Cardiac muscle cell (in vitro differentiated cells and primary cell): Measurements from ENCODE around the gene PHLDA3. TPM values are rescaled to one million over a fixed set of nuclear protein-coding genes. Genes with fewer than 3 reads are reported as not detected.
A peak's percentile ranks its signal among the peaks of the same experiment; 100 is the strongest.

Experiments used
- DNase-seq, 2 donors: peaks; one replicate each; pipeline versions ENCODE4 v3.0.0 to v3.0.0-alpha.2; 2010 to 2017; ENCODE audit warnings: low read depth in 1 of 2, low spot score in 1 of 2
- H3K27ac ChIP-seq: fragments of 200-600 bp; sonication (generic); 2 replicates; pipeline ENCODE4 v1.5.1; 2016
- H3K27me3 ChIP-seq: fragments of 200-600 bp; sonication (generic); 2 replicates; pipeline ENCODE4 v1.6.0; 2016; ENCODE audit warnings: control low read depth
- H3K36me3 ChIP-seq: fragments of 200-600 bp; sonication (generic); 2 replicates; pipeline ENCODE4 v1.5.1; 2016; ENCODE audit warnings: control low read depth
- H3K4me1 ChIP-seq: fragments of 200-600 bp; sonication (generic); 2 replicates; pipeline ENCODE4 v1.8.1; 2017; ENCODE audit warnings: low read depth, mild to moderate bottlenecking, mixed run types
- H3K4me3 ChIP-seq: fragments of 200-600 bp; sonication (generic); 2 replicates; pipeline ENCODE4 v1.5.1; 2016; ENCODE audit warnings: mild to moderate bottlenecking
- H3K9me3 ChIP-seq: fragments of 200-600 bp; sonication (generic); 2 replicates; pipeline ENCODE4 v1.5.1; 2017; ENCODE audit warnings: low read depth, mild to moderate bottlenecking, control low read depth
- polyA plus RNA-seq: library from polyadenylated mRNA; unstranded; fragments of >200 nt; fragmentation: Nextera tagmentation; extraction: Ambion mirVana; gene quantifications from 2 replicates; pipeline ENCODE4 v1.2.1, GENCODE V29; 2016
- total RNA-seq: library from RNA; depleted of rRNA; stranded (reverse); fragments of >200 nt; gene quantifications from 2 replicates; pipeline ENCODE4 v1.2.3, GENCODE V29; 2016
- TF ChIP-seq, protein P1 (sequence below): IDR thresholded peaks from 2 replicates; pipeline ENCODE4 v1.5.1; 2012; ENCODE audit warnings: low read depth, mild to moderate bottlenecking, low read length

The PHLDA3 gene
- total and polyA plus RNA-seq, 2 experiments from 2014 or later: 54.4 to 69.1 TPM

DNA sequence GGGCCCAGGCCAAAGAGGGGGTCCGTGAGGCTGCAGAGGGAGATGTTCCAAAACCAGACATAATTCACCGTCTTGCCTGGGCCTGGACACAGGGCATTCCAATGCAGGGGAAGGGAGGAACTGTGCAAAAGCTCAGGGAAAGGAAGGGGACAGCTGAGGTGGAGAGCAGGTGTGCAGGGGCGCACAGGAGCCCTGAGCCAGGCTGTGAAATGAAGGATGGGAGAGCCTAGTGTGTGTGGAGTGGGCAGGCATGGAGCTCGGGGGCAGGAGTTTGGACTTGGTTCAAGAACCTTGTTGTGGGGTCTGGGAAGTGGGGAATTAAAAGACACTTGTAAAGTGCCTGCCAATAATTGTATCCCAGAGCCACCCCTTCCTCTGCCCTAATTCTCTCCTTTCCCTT lies 49.7 kb downstream of the PHLDA3 start:
- no peak for DNase-seq
- Histone ChIP-seq H3K4me3 (peak overlapping the region; percentile 48), H3K9me3 (no peaks in the 10 kb centered on the region), H3K27ac (peak overlapping the region; percentile 96), H3K4me1 (peaks cover 63% of the 10 kb centered on the region), H3K36me3 (peaks cover 29% of the 10 kb centered on the region), H3K27me3 (no peaks in the 10 kb centered on the region)
- TF ChIP-seq, protein P1, sequence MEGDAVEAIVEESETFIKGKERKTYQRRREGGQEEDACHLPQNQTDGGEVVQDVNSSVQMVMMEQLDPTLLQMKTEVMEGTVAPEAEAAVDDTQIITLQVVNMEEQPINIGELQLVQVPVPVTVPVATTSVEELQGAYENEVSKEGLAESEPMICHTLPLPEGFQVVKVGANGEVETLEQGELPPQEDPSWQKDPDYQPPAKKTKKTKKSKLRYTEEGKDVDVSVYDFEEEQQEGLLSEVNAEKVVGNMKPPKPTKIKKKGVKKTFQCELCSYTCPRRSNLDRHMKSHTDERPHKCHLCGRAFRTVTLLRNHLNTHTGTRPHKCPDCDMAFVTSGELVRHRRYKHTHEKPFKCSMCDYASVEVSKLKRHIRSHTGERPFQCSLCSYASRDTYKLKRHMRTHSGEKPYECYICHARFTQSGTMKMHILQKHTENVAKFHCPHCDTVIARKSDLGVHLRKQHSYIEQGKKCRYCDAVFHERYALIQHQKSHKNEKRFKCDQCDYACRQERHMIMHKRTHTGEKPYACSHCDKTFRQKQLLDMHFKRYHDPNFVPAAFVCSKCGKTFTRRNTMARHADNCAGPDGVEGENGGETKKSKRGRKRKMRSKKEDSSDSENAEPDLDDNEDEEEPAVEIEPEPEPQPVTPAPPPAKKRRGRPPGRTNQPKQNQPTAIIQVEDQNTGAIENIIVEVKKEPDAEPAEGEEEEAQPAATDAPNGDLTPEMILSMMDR: no peak

DNA sequence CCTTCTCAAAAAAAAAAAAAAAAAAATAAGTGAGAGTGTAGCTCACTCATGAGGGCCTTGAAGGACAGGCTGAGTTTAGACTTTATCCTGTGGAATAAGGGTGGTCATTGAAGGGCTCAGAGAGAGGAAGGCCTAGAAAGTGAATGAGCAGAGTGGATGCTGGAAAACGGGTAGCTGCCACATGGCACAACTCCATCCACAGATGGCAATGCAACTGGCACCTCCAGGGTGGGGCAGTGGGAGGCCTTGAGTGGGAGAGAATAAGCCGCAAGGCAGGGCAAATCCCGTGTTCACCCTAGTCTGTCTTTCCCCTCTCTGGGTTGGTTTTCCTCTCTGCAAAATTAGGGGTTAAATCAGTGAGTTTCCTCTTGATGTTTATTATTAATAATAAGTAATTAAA lies 50.5 kb downstream of the PHLDA3 start:
- no peak for DNase-seq
- H3K4me3 ChIP-seq: peak overlapping the region; percentile 48
- TF ChIP-seq, protein P1: no peak
- H3K36me3 ChIP-seq: peaks cover 36% of the 10 kb centered on the region
- H3K27me3 ChIP-seq: no peaks in the 10 kb centered on the region
- peaks cover 55% of the 10 kb centered on the region for H3K4me1 ChIP-seq
- H3K27ac ChIP-seq: peak overlapping the region; percentile 96
- H3K9me3 ChIP-seq: no peaks in the 10 kb centered on the region

Other genes with a start within 250 kb of the PHLDA3 start
- 0.03 and 0.04 TPM in 2 replicates for gene PKP1, start 185.7 kb downstream of the PHLDA3 start, total RNA-seq
- gene PKP1, start 185.7 kb downstream of the PHLDA3 start, polyA plus RNA-seq: not detected in 2 replicates
- 4,623 and 7,232 TPM in 2 replicates for gene TNNT2, start 91.5 kb downstream of the PHLDA3 start, total RNA-seq
- gene TNNT2, start 91.5 kb downstream of the PHLDA3 start, polyA plus RNA-seq: 7,307 and 9,291 TPM in 2 replicates
- gene LAD1, start 69.9 kb downstream of the PHLDA3 start, total RNA-seq: 8.4 and 12.6 TPM in 2 replicates
- gene LAD1, start 69.9 kb downstream of the PHLDA3 start, polyA plus RNA-seq: 8.2 and 9.5 TPM in 2 replicates
- 4,949 and 6,023 TPM in 2 replicates for gene TNNI1, start 47.5 kb downstream of the PHLDA3 start, total RNA-seq
- gene TNNI1, start 47.5 kb downstream of the PHLDA3 start, polyA plus RNA-seq: 6,427 and 7,117 TPM in 2 replicates
- 135 and 174 TPM in 2 replicates for gene CSRP1, start 37.9 kb upstream of the PHLDA3 start, total RNA-seq
- gene CSRP1, start 37.9 kb upstream of the PHLDA3 start, polyA plus RNA-seq: 76.4 and 78.9 TPM in 2 replicates
- 113 and 151 TPM in 2 replicates for gene NAV1, start 69.9 kb upstream of the PHLDA3 start, total RNA-seq
- 99.0 and 127 TPM in 2 replicates for gene NAV1, start 69.9 kb upstream of the PHLDA3 start, polyA plus RNA-seq